ENCODE measurements around the gene VTCN1.

VTCN1 gene

DNA sequence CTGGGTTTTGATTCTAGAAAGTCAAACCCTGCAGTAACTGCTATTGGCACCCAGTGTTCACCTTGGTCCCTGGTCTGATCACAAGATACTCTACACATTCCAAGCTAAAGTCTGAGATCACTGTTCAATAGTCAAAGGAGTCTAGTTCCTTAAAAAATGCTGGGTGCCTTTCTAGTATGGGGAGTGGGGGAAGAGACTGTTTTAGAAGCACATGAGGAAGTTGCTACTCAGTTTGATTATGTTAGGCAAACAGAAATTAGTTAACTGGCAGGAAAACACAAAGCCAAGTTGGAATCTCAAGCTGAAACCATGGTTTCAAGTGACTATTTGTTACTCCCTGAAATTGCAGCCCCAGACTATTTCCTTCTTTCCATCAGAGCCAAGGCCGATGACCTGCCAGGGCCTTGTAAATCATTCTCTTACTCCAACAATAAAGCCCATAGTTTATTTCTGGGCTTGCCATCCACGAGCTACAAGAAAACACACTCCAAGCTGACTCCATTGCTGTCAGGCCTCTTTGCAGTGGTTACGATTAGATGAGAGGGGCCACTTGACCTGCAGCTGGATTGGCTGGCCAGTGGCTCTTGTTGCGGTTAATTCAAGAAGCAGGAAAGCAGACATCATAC, 21.1 kb upstream of the VTCN1 start:
- TF ChIP-seq, protein P1, sequence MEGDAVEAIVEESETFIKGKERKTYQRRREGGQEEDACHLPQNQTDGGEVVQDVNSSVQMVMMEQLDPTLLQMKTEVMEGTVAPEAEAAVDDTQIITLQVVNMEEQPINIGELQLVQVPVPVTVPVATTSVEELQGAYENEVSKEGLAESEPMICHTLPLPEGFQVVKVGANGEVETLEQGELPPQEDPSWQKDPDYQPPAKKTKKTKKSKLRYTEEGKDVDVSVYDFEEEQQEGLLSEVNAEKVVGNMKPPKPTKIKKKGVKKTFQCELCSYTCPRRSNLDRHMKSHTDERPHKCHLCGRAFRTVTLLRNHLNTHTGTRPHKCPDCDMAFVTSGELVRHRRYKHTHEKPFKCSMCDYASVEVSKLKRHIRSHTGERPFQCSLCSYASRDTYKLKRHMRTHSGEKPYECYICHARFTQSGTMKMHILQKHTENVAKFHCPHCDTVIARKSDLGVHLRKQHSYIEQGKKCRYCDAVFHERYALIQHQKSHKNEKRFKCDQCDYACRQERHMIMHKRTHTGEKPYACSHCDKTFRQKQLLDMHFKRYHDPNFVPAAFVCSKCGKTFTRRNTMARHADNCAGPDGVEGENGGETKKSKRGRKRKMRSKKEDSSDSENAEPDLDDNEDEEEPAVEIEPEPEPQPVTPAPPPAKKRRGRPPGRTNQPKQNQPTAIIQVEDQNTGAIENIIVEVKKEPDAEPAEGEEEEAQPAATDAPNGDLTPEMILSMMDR (IDR thresholded peaks at IDR 0.05; ENCODE audit: insufficient read depth, low read length, missing control alignments): no peak
- H3K4me3 ChIP-seq (ENCODE audit: low read depth, low read length): no peak overlapping the region
- CTCF ChIA-PET: no interaction called here
- no peak for DNase-seq (ENCODE audit: low read depth, low spot score)
- POLR2A ChIA-PET: no interaction called here

DNA sequence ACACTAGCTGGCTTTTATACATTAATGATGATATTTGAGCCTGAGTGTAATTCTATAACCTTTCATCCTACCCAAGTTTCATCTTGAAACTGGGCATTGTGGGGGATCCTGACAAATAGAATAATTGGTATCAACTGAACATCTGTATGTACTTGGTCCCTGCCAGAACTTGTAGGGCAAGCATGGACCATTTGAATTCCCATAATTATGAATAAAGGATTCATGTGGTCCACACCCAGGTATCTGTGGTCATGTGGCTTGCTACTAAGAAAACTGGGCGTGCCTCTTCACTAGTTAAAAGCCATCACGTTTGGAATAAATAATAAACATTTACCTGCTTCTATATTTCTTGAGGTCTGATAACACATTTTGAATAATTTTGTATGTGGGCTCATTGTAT, 20.6 kb upstream of the VTCN1 start:
- POLR2A ChIA-PET: no interaction called here
- TF ChIP-seq, protein P1 (IDR thresholded peaks at IDR 0.05; ENCODE audit: insufficient read depth, low read length, missing control alignments): no peak
- CTCF ChIA-PET: no interaction called here
- H3K4me3 ChIP-seq (ENCODE audit: low read depth, low read length): no peak overlapping the region
- no peak for DNase-seq (ENCODE audit: low read depth, low spot score)

DNA sequence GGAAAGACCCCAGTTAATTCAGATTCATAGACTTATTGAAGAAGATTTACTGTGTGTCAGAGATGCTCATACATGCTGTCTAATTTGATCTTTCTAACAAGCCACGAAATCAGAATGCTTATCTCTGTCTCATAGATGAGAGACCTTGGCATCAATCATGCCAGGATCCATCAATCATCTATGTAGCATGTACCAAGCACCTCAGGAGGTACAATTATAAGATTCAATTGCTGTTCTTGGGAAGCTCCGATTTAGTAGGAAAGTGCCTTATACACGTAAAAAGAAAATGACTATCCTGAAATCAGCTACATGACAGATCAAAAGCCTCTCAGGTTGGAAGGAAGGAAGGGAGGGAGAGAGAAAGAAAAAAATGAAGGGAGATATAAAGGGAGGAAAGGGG, 18.5 kb upstream of the VTCN1 start:
- ChIA-PET CTCF (no interaction called here), POLR2A (no interaction called here)
- TF ChIP-seq, protein P1 (IDR thresholded peaks at IDR 0.05; ENCODE audit: insufficient read depth, low read length, missing control alignments): no peak
- no peak for DNase-seq (ENCODE audit: low read depth, low spot score)
- no peak overlapping the region for H3K4me3 ChIP-seq (ENCODE audit: low read depth, low read length)

DNA sequence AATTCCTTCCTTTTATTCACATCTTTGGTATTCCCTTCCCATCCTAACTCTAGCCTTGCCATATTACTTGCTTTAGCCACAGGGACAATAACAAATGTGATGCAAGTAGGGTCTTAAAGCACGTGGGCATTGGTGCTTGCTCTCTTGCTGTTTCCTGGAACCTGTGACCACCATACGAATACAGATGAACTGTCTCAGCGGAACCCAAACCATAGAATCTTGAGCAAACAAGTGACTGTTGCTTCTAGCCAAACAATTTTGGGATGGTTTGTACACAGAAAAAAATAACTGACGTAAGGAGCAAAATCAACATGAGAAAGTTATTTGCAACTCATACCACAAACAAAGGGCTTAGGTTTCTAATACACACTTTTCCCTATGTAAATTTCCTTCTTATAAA, 15.2 kb upstream of the VTCN1 start:
- DNase-seq (ENCODE audit: low read depth, low spot score): no peak
- POLR2A ChIA-PET: no interaction called here
- CTCF ChIA-PET: no interaction called here
- H3K4me3 ChIP-seq (ENCODE audit: low read depth, low read length): no peak overlapping the region
- TF ChIP-seq, protein P1 (IDR thresholded peaks at IDR 0.05; ENCODE audit: insufficient read depth, low read length, missing control alignments): no peak

DNA sequence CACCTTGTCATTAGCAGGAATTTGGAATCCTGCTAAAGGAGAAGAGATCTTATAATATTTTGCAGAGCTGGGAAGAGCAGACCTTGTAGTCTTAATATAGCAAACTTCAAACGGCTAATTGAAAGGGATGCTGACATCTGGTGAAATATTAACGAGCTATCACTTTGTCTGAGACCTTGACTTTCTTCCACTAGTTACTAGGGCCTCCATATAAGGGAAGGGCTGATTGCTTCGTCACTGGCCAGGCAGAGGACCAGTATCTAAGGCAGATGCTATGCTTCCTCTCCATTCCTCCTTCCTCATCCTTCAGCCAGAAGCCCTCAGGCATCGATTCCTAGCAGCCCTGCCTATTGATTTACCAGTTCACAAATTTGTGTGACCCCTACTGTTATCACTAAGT, 6.0 kb upstream of the VTCN1 start:
- POLR2A ChIA-PET: no interaction called here
- TF ChIP-seq, protein P1 (IDR thresholded peaks at IDR 0.05; ENCODE audit: insufficient read depth, low read length, missing control alignments): no peak
- DNase-seq (ENCODE audit: low read depth, low spot score): no peak
- CTCF ChIA-PET: no interaction called here
- no peak overlapping the region for H3K4me3 ChIP-seq (ENCODE audit: low read depth, low read length)

DNA sequence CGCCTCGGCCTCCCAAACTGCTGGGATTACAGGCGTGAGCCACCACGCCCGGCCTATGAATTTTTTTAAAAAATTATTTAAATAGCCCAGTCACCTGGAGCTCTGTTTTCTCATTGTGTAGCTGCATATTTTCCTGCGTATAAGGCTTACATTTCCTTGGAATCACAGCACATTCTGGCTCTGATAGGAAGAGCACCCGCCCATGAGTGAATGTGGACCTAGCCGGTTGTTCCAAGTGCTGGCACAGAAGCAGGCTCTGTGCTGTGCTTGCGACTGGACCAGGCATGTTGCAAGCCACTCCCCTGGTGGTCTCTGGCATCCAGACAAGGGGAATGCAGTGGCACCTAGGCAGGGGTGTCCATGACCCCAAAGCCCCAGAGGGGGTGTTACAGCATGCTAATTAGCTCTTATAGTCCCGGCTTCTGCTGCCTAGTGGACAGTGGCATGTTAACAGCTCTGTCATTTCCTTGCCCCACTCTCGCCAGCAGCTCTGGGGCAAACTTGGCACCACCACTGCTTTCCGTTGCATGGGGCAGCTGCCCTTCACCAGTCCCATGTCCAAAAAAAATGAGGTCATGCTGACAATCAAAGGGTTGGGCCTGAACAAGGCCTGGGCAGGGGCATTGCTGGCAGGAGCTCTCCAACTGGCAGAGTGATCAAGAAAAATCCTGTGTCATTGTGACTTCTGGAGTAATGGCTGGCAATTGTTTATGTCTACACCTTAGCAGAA, 5.2 kb upstream of the VTCN1 start:
- ChIA-PET POLR2A (no interaction called here), CTCF (no interaction called here)
- DNase-seq (ENCODE audit: low read depth, low spot score): no peak
- TF ChIP-seq, protein P1 (IDR thresholded peaks at IDR 0.05; ENCODE audit: insufficient read depth, low read length, missing control alignments): no peak
- no peak overlapping the region for H3K4me3 ChIP-seq (ENCODE audit: low read depth, low read length)
